ENCODE results near the gene MTAP.

MTAP gene

DNA sequence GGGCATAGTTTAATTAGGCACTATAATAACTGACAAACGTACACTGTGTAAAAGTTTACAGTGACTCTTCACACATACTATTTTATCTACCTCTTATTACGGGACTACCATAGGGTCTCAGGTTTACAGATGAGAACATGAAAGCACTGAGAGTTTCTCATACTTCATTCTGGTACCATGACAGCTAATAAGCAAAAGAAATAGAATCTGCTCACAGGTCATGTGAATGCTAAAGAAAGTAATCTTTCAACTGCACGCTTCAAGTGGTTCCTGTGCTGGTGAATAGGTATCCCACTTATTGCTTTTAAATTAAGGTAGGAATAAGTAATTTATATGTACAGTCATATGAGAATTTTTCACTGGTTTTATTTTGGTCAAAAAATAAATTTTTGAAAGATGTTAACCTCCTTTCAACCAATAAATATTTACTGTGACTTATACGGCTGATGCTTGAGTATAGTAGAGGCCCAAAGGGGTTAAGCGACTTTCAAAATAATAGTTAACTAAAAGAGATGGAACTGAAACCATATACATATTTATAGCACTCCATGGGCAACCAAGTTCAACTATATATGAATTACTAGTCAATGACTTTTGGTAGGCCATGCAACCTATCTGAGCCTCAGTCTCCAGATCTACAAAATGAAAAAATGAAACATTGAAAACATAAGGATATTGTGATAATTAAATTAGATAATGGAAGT is 183.7 kb downstream of the MTAP start:
- H3K79me2 ChIP-seq (ENCODE audit: insufficient read depth, low read length), result peaks cover 91% of the 10 kb centered on the region
- H3K27me3 ChIP-seq (ENCODE audit: low read length), result no peaks in the 10 kb centered on the region
- no peak overlapping the region for H3K27ac ChIP-seq (ENCODE audit: low read depth, low read length)
- H3K4me2 ChIP-seq (ENCODE audit: low read depth, low read length, poor library complexity, severe bottlenecking), result no peak overlapping the region
- no peaks in the 10 kb centered on the region for H4K20me1 ChIP-seq (ENCODE audit: low read depth, low read length)
- H3K9ac ChIP-seq (ENCODE audit: low read length), result no peak overlapping the region
- no peaks in the 10 kb centered on the region for H3K9me2 ChIP-seq (replicated peaks; ENCODE audit: insufficient read depth, low read length)
- no peaks in the 10 kb centered on the region for H3K9me3 ChIP-seq (ENCODE audit: insufficient read depth, low read length)
- TF ChIP-seq, protein P1, sequence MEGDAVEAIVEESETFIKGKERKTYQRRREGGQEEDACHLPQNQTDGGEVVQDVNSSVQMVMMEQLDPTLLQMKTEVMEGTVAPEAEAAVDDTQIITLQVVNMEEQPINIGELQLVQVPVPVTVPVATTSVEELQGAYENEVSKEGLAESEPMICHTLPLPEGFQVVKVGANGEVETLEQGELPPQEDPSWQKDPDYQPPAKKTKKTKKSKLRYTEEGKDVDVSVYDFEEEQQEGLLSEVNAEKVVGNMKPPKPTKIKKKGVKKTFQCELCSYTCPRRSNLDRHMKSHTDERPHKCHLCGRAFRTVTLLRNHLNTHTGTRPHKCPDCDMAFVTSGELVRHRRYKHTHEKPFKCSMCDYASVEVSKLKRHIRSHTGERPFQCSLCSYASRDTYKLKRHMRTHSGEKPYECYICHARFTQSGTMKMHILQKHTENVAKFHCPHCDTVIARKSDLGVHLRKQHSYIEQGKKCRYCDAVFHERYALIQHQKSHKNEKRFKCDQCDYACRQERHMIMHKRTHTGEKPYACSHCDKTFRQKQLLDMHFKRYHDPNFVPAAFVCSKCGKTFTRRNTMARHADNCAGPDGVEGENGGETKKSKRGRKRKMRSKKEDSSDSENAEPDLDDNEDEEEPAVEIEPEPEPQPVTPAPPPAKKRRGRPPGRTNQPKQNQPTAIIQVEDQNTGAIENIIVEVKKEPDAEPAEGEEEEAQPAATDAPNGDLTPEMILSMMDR (IDR thresholded peaks at IDR 0.05; ENCODE audit: insufficient read depth, low read length, poor library complexity, severe bottlenecking), result no peak
- no peak for TF ChIP-seq EZH2phosphoT487 (conservative IDR thresholded peaks at IDR 0.05; ENCODE audit: low read length)
- H3F3A ChIP-seq (ENCODE audit: insufficient read depth), result peaks cover 10% of the 10 kb centered on the region; the same call in 1 of the 2 replicates
- no peak overlapping the region for H3K4me3 ChIP-seq (ENCODE audit: insufficient read depth, low read length, poor library complexity, severe bottlenecking)
- H3K36me3 ChIP-seq (ENCODE audit: low read length), result peaks cover 24% of the 10 kb centered on the region; the same call in 1 of the 2 replicates
- no peak overlapping the region for H2AFZ ChIP-seq (ENCODE audit: low read depth, low read length, severe bottlenecking)

Measured in SU-DHL-6 (cell line).